HepG2 (cell line): ENCODE measurements around the gene NAGK. TPM values are rescaled to one million over a fixed set of nuclear protein-coding genes. Genes with fewer than 3 reads are reported as not detected.
A peak's percentile ranks its signal among the peaks of the same experiment; 100 is the strongest.

Experiments
- CCDC6 ChIP-seq: sonication (generic); formaldehyde crosslinking; IDR thresholded peaks from 2 replicates; pipeline ENCODE4 v1.8.1; 2022; ENCODE audit warnings: mild to moderate bottlenecking, missing genetic modification reagents, moderate library complexity
- FOXK1 ChIP-seq: sonication (generic); formaldehyde crosslinking; IDR thresholded peaks from 2 replicates; pipeline ENCODE4 v1.4.0; 2020; ENCODE audit warnings: low read depth, missing genetic modification reagents, borderline replicate concordance
- GATAD2A ChIP-seq: IDR thresholded peaks from 2 replicates; pipeline ENCODE4 v1.6.1; 2016
- GPN1 ChIP-seq: sonication (generic); formaldehyde crosslinking; IDR thresholded peaks from 2 replicates; pipeline ENCODE4 v1.5.1; 2020; ENCODE audit warnings: missing genetic modification reagents, borderline replicate concordance
- HMG20A ChIP-seq: IDR thresholded peaks from 2 replicates; pipeline ENCODE4 v1.6.1; 2016; ENCODE audit warnings: borderline replicate concordance
- KDM5B ChIP-seq: sonication (generic); formaldehyde crosslinking; IDR thresholded peaks from 2 replicates; pipeline ENCODE4 v1.4.0; 2020; ENCODE audit warnings: missing genetic modification reagents, mild to moderate bottlenecking, borderline replicate concordance
- MTF2 ChIP-seq: sonication (generic); formaldehyde crosslinking; IDR thresholded peaks from 2 replicates; pipeline ENCODE4 v1.5.0; 2020; ENCODE audit warnings: missing genetic modification reagents, borderline replicate concordance
- RFXANK ChIP-seq: IDR thresholded peaks from 2 replicates; pipeline ENCODE4 v1.6.1; 2016
- SRSF9 ChIP-seq: fragments of 200-400 bp; formaldehyde crosslinking; IDR thresholded peaks from 2 replicates; pipeline ENCODE4 v1.6.1; 2018; ENCODE audit warnings: borderline replicate concordance, mild to moderate bottlenecking, low read depth, low read length; ENCODE audit not compliant: insufficient read depth, poor library complexity, severe bottlenecking
- THAP8 ChIP-seq: sonication (generic); formaldehyde crosslinking; IDR thresholded peaks from 2 replicates; pipeline ENCODE4 v1.5.1; 2020; ENCODE audit warnings: missing genetic modification reagents, mild to moderate bottlenecking, borderline replicate concordance
- ZFP41 ChIP-seq: sonication (generic); formaldehyde crosslinking; IDR thresholded peaks from 2 replicates; pipeline ENCODE4 v1.4.0; 2020; ENCODE audit warnings: mild to moderate bottlenecking, missing genetic modification reagents, borderline replicate concordance
- ZNF12 ChIP-seq: sonication (generic); formaldehyde crosslinking; IDR thresholded peaks from 2 replicates; pipeline ENCODE4 v1.5.0; 2020; ENCODE audit warnings: missing genetic modification reagents
- ZNF205 ChIP-seq: IDR thresholded peaks from 2 replicates; pipeline ENCODE4 v1.6.1; 2018; ENCODE audit warnings: missing biosample characterization, missing genetic modification reagents
- ZNF615 ChIP-seq: sonication (generic); formaldehyde crosslinking; IDR thresholded peaks from 2 replicates; pipeline ENCODE4 v1.5.0; 2020; ENCODE audit warnings: mild to moderate bottlenecking, missing genetic modification reagents, borderline replicate concordance
- ZNF660 ChIP-seq: sonication (generic); formaldehyde crosslinking; IDR thresholded peaks from 2 replicates; pipeline ENCODE4 v1.5.1; 2020; ENCODE audit warnings: mild to moderate bottlenecking, low read depth, missing genetic modification reagents, borderline replicate concordance
- ZNF775 ChIP-seq: sonication (generic); formaldehyde crosslinking; IDR thresholded peaks from 2 replicates; pipeline ENCODE4 v1.4.0; 2020; ENCODE audit warnings: missing genetic modification reagents, mild to moderate bottlenecking, moderate library complexity, borderline replicate concordance
- ZNF83 ChIP-seq: sonication (generic); formaldehyde crosslinking; IDR thresholded peaks from 2 replicates; pipeline ENCODE4 v1.4.0; 2020; ENCODE audit warnings: missing genetic modification reagents, mild to moderate bottlenecking, borderline replicate concordance
- ZSCAN20 ChIP-seq: sonication (generic); formaldehyde crosslinking; IDR thresholded peaks from 2 replicates; pipeline ENCODE4 v1.4.0; 2020; ENCODE audit warnings: missing genetic modification reagents, mild to moderate bottlenecking, borderline replicate concordance
- polyA plus RNA-seq, 8 experiments: library from polyadenylated mRNA; depleted of rRNA in 3 of 8; stranded (reverse) in 7 of 8; unstranded in 1 of 8; fragments of >200 nt; fragmentation: Illumina TruSeq in 4 of 8; extraction: Trizol in 4 of 8; gene quantifications; 2 replicates each; pipeline versions ENCODE4 v1.2.1 to v1.2.3, GENCODE V29; 2011 to 2016; ENCODE audit warnings: low read depth in 4 of 8, missing spikeins in 1 of 8, mixed read lengths in 1 of 8; ENCODE audit not compliant: insufficient read depth in 1 of 8
- total RNA-seq, 5 experiments: library from RNA; depleted of rRNA; stranded (reverse); fragments of >200 nt; fragmentation: Illumina TruSeq; extraction: Trizol; gene quantifications; 2 replicates each; pipeline ENCODE4 v1.2.3, GENCODE V29; 2016; ENCODE audit warnings: low read depth in 1 of 5
- TF ChIP-seq, protein P1 (sequence below): sonication (generic); formaldehyde crosslinking; IDR thresholded peaks from 2 replicates; pipeline ENCODE4 v1.8.1; 2023; ENCODE audit warnings: mild to moderate bottlenecking, missing genetic modification reagents

Gene NAGK
- total and polyA plus RNA-seq, 2 of the 13 experiments (the other 11 are each of a cell fraction or from before 2014, with no cell fraction given), result 24.4 to 35.2 TPM

DNA sequence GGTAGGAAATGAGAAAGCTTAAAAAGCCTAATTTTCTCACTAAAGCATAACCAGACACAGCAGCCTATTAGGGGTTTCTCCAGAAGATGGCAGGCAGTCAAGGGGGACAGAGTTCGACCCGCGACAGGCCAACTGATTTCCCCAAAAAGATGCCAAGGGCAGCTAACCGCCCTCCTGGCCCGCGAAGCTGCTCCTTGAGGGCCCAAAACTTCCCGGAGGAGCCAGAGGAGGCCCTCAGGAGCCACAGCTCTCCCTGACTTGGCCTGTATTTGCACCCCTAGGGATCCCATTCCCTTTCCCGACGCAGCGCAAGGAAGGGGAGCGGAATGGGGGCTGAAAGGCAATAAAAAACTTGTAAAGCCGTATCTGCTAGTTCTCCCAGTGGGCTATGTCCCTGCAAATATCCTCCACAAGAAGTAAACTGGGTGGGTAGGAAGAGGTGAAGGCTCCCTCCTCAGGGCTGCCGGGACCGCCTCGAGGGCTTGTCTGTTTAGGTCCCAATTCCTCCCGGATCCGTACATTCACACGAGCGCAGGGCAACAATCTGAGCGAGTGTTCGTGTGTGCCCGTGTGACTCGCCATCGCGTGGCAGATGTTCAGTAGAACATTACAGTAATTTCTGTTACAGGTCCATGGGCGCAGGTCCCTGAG, 756 bp upstream of the NAGK start (continued):
- no peak for TF ChIP-seq SRSF9
- TF ChIP-seq ZNF775 (CRISPR knock-in tag), result peak; percentile 83; the same call in 1 of the 2 replicates
- 0 out of 2 replicates have a peak, but pooled peaks have one; percentile 59 for TF ChIP-seq ZNF615 (CRISPR knock-in tag)
- TF ChIP-seq ZNF660 (CRISPR knock-in tag), result 0 out of 2 replicates have a peak, but pooled peaks have one; percentile 47
- TF ChIP-seq, protein P1, sequence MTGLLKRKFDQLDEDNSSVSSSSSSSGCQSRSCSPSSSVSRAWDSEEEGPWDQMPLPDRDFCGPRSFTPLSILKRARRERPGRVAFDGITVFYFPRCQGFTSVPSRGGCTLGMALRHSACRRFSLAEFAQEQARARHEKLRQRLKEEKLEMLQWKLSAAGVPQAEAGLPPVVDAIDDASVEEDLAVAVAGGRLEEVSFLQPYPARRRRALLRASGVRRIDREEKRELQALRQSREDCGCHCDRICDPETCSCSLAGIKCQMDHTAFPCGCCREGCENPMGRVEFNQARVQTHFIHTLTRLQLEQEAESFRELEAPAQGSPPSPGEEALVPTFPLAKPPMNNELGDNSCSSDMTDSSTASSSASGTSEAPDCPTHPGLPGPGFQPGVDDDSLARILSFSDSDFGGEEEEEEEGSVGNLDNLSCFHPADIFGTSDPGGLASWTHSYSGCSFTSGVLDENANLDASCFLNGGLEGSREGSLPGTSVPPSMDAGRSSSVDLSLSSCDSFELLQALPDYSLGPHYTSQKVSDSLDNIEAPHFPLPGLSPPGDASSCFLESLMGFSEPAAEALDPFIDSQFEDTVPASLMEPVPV, result peak; percentile 58; the same call in 1 of the 2 replicates
- 0 out of 2 replicates have a peak, but pooled peaks have one; percentile 63 for TF ChIP-seq ZNF83 (CRISPR knock-in tag)
- no peak for TF ChIP-seq FOXK1
- TF ChIP-seq ZFP41 (CRISPR knock-in tag), result 0 out of 2 replicates have a peak, but pooled peaks have one; percentile 69
- TF ChIP-seq THAP8 (CRISPR knock-in tag), result no peak
- 0 out of 2 replicates have a peak, but pooled peaks have one; percentile 17 for TF ChIP-seq MTF2
- TF ChIP-seq GPN1 (CRISPR knock-in tag), result no peak
- no peak for TF ChIP-seq ZNF205 (CRISPR knock-in tag)
- TF ChIP-seq ZSCAN20 (CRISPR knock-in tag), result no peak
- TF ChIP-seq CCDC6, result no peak
- no peak; the same call in 1 of the 2 replicates for TF ChIP-seq KDM5B (CRISPR knock-in tag)
- TF ChIP-seq ZNF12 (CRISPR knock-in tag), result peak; percentile 64; the same call in 1 of the 2 replicates
- no peak for TF ChIP-seq HMG20A (CRISPR knock-in tag)
- TF ChIP-seq RFXANK (CRISPR knock-in tag), result no peak
- no peak; the same call in 1 of the 2 replicates for TF ChIP-seq GATAD2A (CRISPR knock-in tag)
